IMR-90 (cell line): ENCODE results near the gene LEMD3. TPM values are rescaled to one million over a fixed set of nuclear protein-coding genes. Genes with fewer than 3 reads are reported as not detected.

Source experiments
- ATAC-seq: fragments of 200-7000 bp; cut with Tn5 transposase; 2 replicates; pipeline ENCODE4 v1.9.1; 2020; ENCODE audit warnings: low read depth, mild to moderate bottlenecking, moderate library complexity
- BruUV-seq: library from RNA; stranded (reverse); fragments of 400-500 nt; replicated peaks from 2 replicates; lab custom pipeline; 2021; lab: Mats Ljungman, UMichigan
- CTCF ChIA-PET: fragments of 300-600 bp; formaldehyde crosslinking; extraction: SDS; loops from one replicate; lab custom pipeline; 2021; ENCODE audit warnings: antibody characterized with exemption; lab: Yijun Ruan, JAX
- POLR2A ChIA-PET: fragments of 300-600 bp; sonication (Branson Sonifier 250); formaldehyde crosslinking; loops from one replicate; lab custom pipeline; 2022; ENCODE audit warnings: antibody characterized with exemption; ENCODE audit not compliant: unreplicated experiment; lab: Charles Lee
- DNase-seq: peaks from one replicate; pipeline ENCODE4 v3.0.0; 2013
- H2AFZ ChIP-seq: replicated peaks from 2 replicates; pipeline ENCODE3; 2013; ENCODE audit warnings: low read length, mild to moderate bottlenecking; ENCODE audit not compliant: poor library complexity
- H2AK5ac ChIP-seq: 2 replicates; pipeline ENCODE4 v1.6.1; 2013; ENCODE audit warnings: low read depth, low read length, inconsistent platforms
- H2AK9ac ChIP-seq: replicated peaks from 2 replicates; pipeline ENCODE3; 2013; ENCODE audit warnings: mild to moderate bottlenecking, low read depth, low read length, moderate library complexity; ENCODE audit not compliant: poor library complexity
- H2BK120ac ChIP-seq: 2 replicates; pipeline ENCODE4 v1.6.1; 2013; ENCODE audit warnings: low read depth, low read length, inconsistent platforms
- H2BK15ac ChIP-seq: 3 replicates; pipeline ENCODE4 v1.6.1; 2013; ENCODE audit warnings: low read depth, low read length, inconsistent platforms
- H2BK20ac ChIP-seq: 2 replicates; pipeline ENCODE4 v1.6.1; 2013; ENCODE audit warnings: low read depth, mild to moderate bottlenecking, inconsistent platforms, low read length, moderate library complexity
- H2BK5ac ChIP-seq: 2 replicates; pipeline ENCODE4 v1.6.1; 2013; ENCODE audit warnings: mild to moderate bottlenecking, low read depth, low read length, inconsistent platforms; ENCODE audit not compliant: poor library complexity, severe bottlenecking
- H3K14ac ChIP-seq: replicated peaks from 2 replicates; pipeline ENCODE4 v1.6.1; 2013; ENCODE audit warnings: low read depth, low read length, inconsistent platforms
- H3K18ac ChIP-seq: 2 replicates; pipeline ENCODE4 v1.6.1; 2013; ENCODE audit warnings: low read depth, low read length, control low read depth
- H3K23ac ChIP-seq: 2 replicates; pipeline ENCODE4 v1.6.1; 2013; ENCODE audit warnings: low read depth, low read length, inconsistent platforms
- H3K27ac ChIP-seq: 2 replicates; pipeline ENCODE4 v1.5.1; 2013; ENCODE audit warnings: mild to moderate bottlenecking, control low read depth, low read length; ENCODE audit not compliant: insufficient read depth
- H3K27me3 ChIP-seq: 2 replicates; pipeline ENCODE4 v1.6.1; 2013; ENCODE audit warnings: low read length; ENCODE audit not compliant: control insufficient read depth, insufficient read depth
- H3K36me3 ChIP-seq: 2 replicates; pipeline ENCODE4 v1.6.1; 2013; ENCODE audit warnings: low read length, mixed read lengths; ENCODE audit not compliant: control insufficient read depth, insufficient read depth
- H3K4ac ChIP-seq: 2 replicates; pipeline ENCODE4 v1.6.1; 2013; ENCODE audit warnings: low read depth, low read length, inconsistent platforms
- H3K4me1 ChIP-seq: 2 replicates; pipeline ENCODE4 v1.6.1; 2013; ENCODE audit warnings: low read length, mixed read lengths; ENCODE audit not compliant: control insufficient read depth, insufficient read depth
- H3K4me2 ChIP-seq: 2 replicates; pipeline ENCODE4 v1.6.1; 2013; ENCODE audit warnings: low read depth, mild to moderate bottlenecking, control low read depth, low read length, moderate library complexity
- H3K4me3 ChIP-seq: 2 replicates; pipeline ENCODE4 v1.5.1; 2013; ENCODE audit warnings: low read depth, mild to moderate bottlenecking, control low read depth, low read length, moderate library complexity; ENCODE audit not compliant: insufficient read depth
- H3K56ac ChIP-seq: 2 replicates; pipeline ENCODE4 v1.6.1; 2013; ENCODE audit warnings: low read length, inconsistent platforms; ENCODE audit not compliant: insufficient read depth; ENCODE audit errors: extremely low read depth
- H3K79me1 ChIP-seq, 2 experiments: 2 replicates each; pipeline ENCODE4 v1.6.1; 2013; ENCODE audit warnings: low read length in 2 of 2, inconsistent platforms in 1 of 2, low read depth in 1 of 2
- H3K9ac ChIP-seq: 2 replicates; pipeline ENCODE4 v1.6.1; 2013; ENCODE audit warnings: low read depth, low read length, control low read depth
- H3K9me1 ChIP-seq: 2 replicates; pipeline ENCODE4 v1.6.1; 2013; ENCODE audit warnings: low read length, inconsistent platforms; ENCODE audit not compliant: insufficient read depth
- H3K9me3 ChIP-seq: 2 replicates; pipeline ENCODE4 v1.6.1; 2013; ENCODE audit warnings: low read length; ENCODE audit not compliant: control insufficient read depth, insufficient read depth
- H4K20me1 ChIP-seq: 2 replicates; pipeline ENCODE4 v1.6.1; 2013; ENCODE audit warnings: low read length, inconsistent platforms; ENCODE audit not compliant: insufficient read depth
- H4K5ac ChIP-seq: 2 replicates; pipeline ENCODE4 v1.6.1; 2013; ENCODE audit warnings: mild to moderate bottlenecking, low read depth, low read length, control low read depth
- H4K8ac ChIP-seq, 2 experiments: 2 replicates each; pipeline ENCODE4 v1.6.1; 2013; ENCODE audit warnings: low read depth in 2 of 2, low read length in 2 of 2, control low read depth in 1 of 2, inconsistent platforms in 1 of 2
- H4K91ac ChIP-seq: 2 replicates; pipeline ENCODE4 v1.6.1; 2013; ENCODE audit warnings: low read depth, low read length, inconsistent platforms; ENCODE audit not compliant: insufficient read depth
- BHLHE40 ChIP-seq: fragments of 150-350 bp; IDR thresholded peaks from 2 replicates; pipeline ENCODE4 v1.6.1; 2016; ENCODE audit warnings: mild to moderate bottlenecking, low read depth, low read length
- CEBPB ChIP-seq: IDR thresholded peaks from 2 replicates; pipeline ENCODE4 v1.6.1; 2012; ENCODE audit warnings: low read depth, low read length, improper control_type of control experiment
- CHD1 ChIP-seq: IDR thresholded peaks from 2 replicates; pipeline ENCODE4 v1.6.1; 2012; ENCODE audit warnings: low read depth, low read length, improper control_type of control experiment
- CTCF ChIP-seq: conservative IDR thresholded peaks from 2 replicates; pipeline ENCODE4 v1.5.1; 2012; ENCODE audit warnings: mild to moderate bottlenecking, low read depth, low read length, improper control_type of control experiment
- ELK1 ChIP-seq: fragments of 150-350 bp; IDR thresholded peaks from 2 replicates; pipeline ENCODE4 v1.6.1; 2016; ENCODE audit warnings: low read depth, mild to moderate bottlenecking, low read length, moderate library complexity, borderline replicate concordance
- FOS ChIP-seq: fragments of 150-350 bp; IDR thresholded peaks from 2 replicates; pipeline ENCODE4 v1.6.1; 2016; ENCODE audit warnings: low read depth, low read length
- MAFK ChIP-seq: IDR thresholded peaks from 2 replicates; pipeline ENCODE4 v1.6.1; 2012; ENCODE audit warnings: low read depth, low read length, improper control_type of control experiment
- MAZ ChIP-seq: IDR thresholded peaks from 2 replicates; pipeline ENCODE4 v1.6.1; 2012; ENCODE audit warnings: low read depth, mild to moderate bottlenecking, low read length, improper control_type of control experiment, moderate library complexity, borderline replicate concordance
- MXI1 ChIP-seq: IDR thresholded peaks from 2 replicates; pipeline ENCODE4 v1.6.1; 2012; ENCODE audit warnings: low read depth, mild to moderate bottlenecking, low read length, moderate library complexity, borderline replicate concordance
- NFE2L2 ChIP-seq: fragments of 150-350 bp; IDR thresholded peaks from 2 replicates; pipeline ENCODE4 v1.6.1; 2016; ENCODE audit warnings: low read depth, mild to moderate bottlenecking, low read length
- POLR2A ChIP-seq: IDR thresholded peaks from 2 replicates; pipeline ENCODE4 v1.6.1; 2012; ENCODE audit warnings: mild to moderate bottlenecking, low read depth, low read length
- RAD21 ChIP-seq: IDR thresholded peaks from 2 replicates; pipeline ENCODE4 v1.6.1; 2012; ENCODE audit warnings: low read length, improper control_type of control experiment
- RCOR1 ChIP-seq: IDR thresholded peaks from 2 replicates; pipeline ENCODE4 v1.6.1; 2012; ENCODE audit warnings: mild to moderate bottlenecking, low read length, improper control_type of control experiment; ENCODE audit not compliant: insufficient replicate concordance
- RFX5 ChIP-seq: IDR thresholded peaks from 2 replicates; pipeline ENCODE4 v1.8.0; 2012; ENCODE audit warnings: low read depth, mild to moderate bottlenecking, low read length, moderate library complexity
- SMC3 ChIP-seq: fragments of 150-350 bp; IDR thresholded peaks from 2 replicates; pipeline ENCODE4 v1.6.1; 2016; ENCODE audit warnings: low read depth, mild to moderate bottlenecking, antibody characterized with exemption, low read length, moderate library complexity
- USF2 ChIP-seq: fragments of 150-350 bp; IDR thresholded peaks from 2 replicates; pipeline ENCODE4 v1.6.1; 2017; ENCODE audit warnings: mild to moderate bottlenecking, antibody characterized with exemption, low read length, low read depth
- WGBS, 2 experiments: methylation state at CpG; one replicate each; pipeline versions ENCODE4 v1.1.5 to v1.1.7; 2013; ENCODE audit warnings: missing lambda C conversion rate in 2 of 2; ENCODE audit not compliant: insufficient read length in 1 of 2; ENCODE audit errors: extremely low coverage in 2 of 2; 5-methylcytosine and 5-hydroxymethylcytosine counted together
- dilution Hi-C: fragments of 300-500 bp; cut with HindIII; formaldehyde crosslinking; loops from one replicate; pipeline ENCODE4 v1.14.3; 2018; ENCODE audit warnings: low sequenced_read_pairs; ENCODE audit not compliant: unreplicated experiment
- in situ Hi-C: fragments of 300-500 bp; cut with MboI; formaldehyde crosslinking; loops from 3 replicates; pipeline ENCODE4 v1.14.3; 2019; ENCODE audit warnings: low sequenced_read_pairs, inconsistent platforms, mixed read lengths
- intact Hi-C: fragments of 100-400 bp; cut with micrococcal nuclease; formaldehyde crosslinking; loops from 2 replicates; pipeline ENCODE4 v1.10.0; 2022
- polyA plus RNA-seq, 3 experiments: library from polyadenylated mRNA; depleted of rRNA; stranded (reverse); fragments of >200 nt; gene quantifications; 2 replicates each; pipeline ENCODE4 v1.2.3, GENCODE V29; 2012; ENCODE audit warnings: low replicate concordance in 1 of 3
- total RNA-seq: library from RNA; depleted of rRNA; stranded (reverse); fragments of >200 nt; gene quantifications from 2 replicates; pipeline ENCODE4 v1.2.3, GENCODE V29; 2012

LEMD3 gene
- total and polyA plus RNA-seq, 2 of the 4 experiments (the other 2 are of a cell fraction): 5.5 to 9.9 TPM

- Histone ChIP-seq H3K23ac (no peak overlapping the region), H3K4ac (no peak overlapping the region), H3K4me2 (no peak overlapping the region), H4K8ac (no peak overlapping the region), H2BK120ac (no peak overlapping the region), H2AK5ac (no peak overlapping the region), H3K56ac (no peak overlapping the region), H3K27ac (no peak overlapping the region), H3K9me1 (0 out of 2 replicates have a peak, but pooled peaks cover 3% of the 10 kb centered on the region), H3K18ac (no peak overlapping the region), H2AFZ (no peak overlapping the region), H2BK5ac (no peak overlapping the region), H2BK15ac (no peak overlapping the region), H4K91ac (no peak overlapping the region), H3K14ac (no peak overlapping the region), H3K79me1 (peaks cover 21 to 33% of the 10 kb centered on the region in 2 experiments), H4K20me1 (0 out of 2 replicates have a peak, but pooled peaks cover 7% of the 10 kb centered on the region), H2AK9ac (no peak overlapping the region), H4K5ac (no peak overlapping the region), H3K4me3 (no peak overlapping the region), H2BK20ac (no peak overlapping the region), H3K36me3 (no peaks in the 10 kb centered on the region), H3K27me3 (no peaks in the 10 kb centered on the region), H3K9ac (no peak overlapping the region), H3K4me1 (no peaks in the 10 kb centered on the region; the same call in 1 of the 2 replicates), H3K9me3 (no peaks in the 10 kb centered on the region)
- no CpG with 5 or more reads among the region's 2 CpGs for WGBS, 2 experiments
- ChIA-PET CTCF (no interaction called here), POLR2A (no interaction called here)
- in situ Hi-C loops (no loop called here), dilution Hi-C loops (no loop called here), intact Hi-C loops (no loop called here)
- no peak for DNase-seq
- no TSS peak for BruUV-seq
- no peak for ATAC-seq
- TF ChIP-seq MAZ: no peak
- no peak for TF ChIP-seq RFX5
- no peak for TF ChIP-seq BHLHE40
- no peak for TF ChIP-seq FOS
- TF ChIP-seq CEBPB: no peak
- no peak for TF ChIP-seq POLR2A
- TF ChIP-seq RCOR1: no peak
- no peak for TF ChIP-seq CHD1
- TF ChIP-seq SMC3: no peak
- TF ChIP-seq MAFK: no peak
- no peak for TF ChIP-seq NFE2L2
- no peak for TF ChIP-seq CTCF
- TF ChIP-seq RAD21: no peak
- no peak for TF ChIP-seq MXI1
- TF ChIP-seq ELK1: no peak
- TF ChIP-seq USF2: no peak
Measured at GRCh38 chr12:65204886-65205525, 35.6 kb downstream of the LEMD3 start.
